ENCODE measurements around the gene SYNRG.
A peak's percentile ranks its signal among the peaks of the same experiment; 100 is the strongest.

The SYNRG gene

GRCh38 chr17:37488607-37489196, 120.5 kb downstream of the SYNRG start:
- Histone ChIP-seq H3K4me3 (ENCODE audit: low read depth, low read length) (peak overlapping the region; percentile 77), H3K27ac (peak overlapping the region; percentile 95), H3K27me3 (replicated peaks) (no peaks in the 10 kb centered on the region), H3K36me3 (replicated peaks) (no peaks in the 10 kb centered on the region)
- no peak for TF ChIP-seq CTCF (IDR thresholded peaks at IDR 0.05; ENCODE audit: low read depth, low read length, missing control alignments)
- DNase-seq = peak; percentile 91
- in situ Hi-C loops (cut with HindIII; ENCODE audit: low pct_ligation_motif_present, low sequenced_read_pairs) = no loop called here

- peak overlapping the region; percentile 77 for H3K4me3 ChIP-seq (ENCODE audit: low read depth, low read length)
- H3K36me3 ChIP-seq (replicated peaks) = no peaks in the 10 kb centered on the region
- no peak for TF ChIP-seq CTCF (IDR thresholded peaks at IDR 0.05; ENCODE audit: low read depth, low read length, missing control alignments)
- in situ Hi-C loops (cut with HindIII; ENCODE audit: low pct_ligation_motif_present, low sequenced_read_pairs) = no loop called here
- H3K27ac ChIP-seq = peak overlapping the region; percentile 95
- DNase-seq = peak; percentile 97
- H3K27me3 ChIP-seq (replicated peaks) = no peaks in the 10 kb centered on the region
Measured at GRCh38 chr17:37488009-37488604, 121.1 kb downstream of the SYNRG start.

GRCh38 chr17:37485938-37486570, 123.2 kb downstream of the SYNRG start:
- H3K36me3 ChIP-seq (replicated peaks) = no peaks in the 10 kb centered on the region
- H3K27ac ChIP-seq = no peak overlapping the region
- no peak for TF ChIP-seq CTCF (IDR thresholded peaks at IDR 0.05; ENCODE audit: low read depth, low read length, missing control alignments)
- DNase-seq = no peak
- H3K27me3 ChIP-seq (replicated peaks) = no peaks in the 10 kb centered on the region
- in situ Hi-C loops (cut with HindIII; ENCODE audit: low pct_ligation_motif_present, low sequenced_read_pairs) = no loop called here
- H3K4me3 ChIP-seq (ENCODE audit: low read depth, low read length) = no peak overlapping the region

- peak overlapping the region; percentile 44 for H3K27ac ChIP-seq
Measured at GRCh38 chr17:37483311-37484039, 125.7 kb downstream of the SYNRG start.

More at GRCh38 chr17:37483311-37484039, 125.7 kb downstream of the SYNRG start:
- no peak for TF ChIP-seq CTCF (IDR thresholded peaks at IDR 0.05; ENCODE audit: low read depth, low read length, missing control alignments)
- DNase-seq = peak; percentile 81
- Histone ChIP-seq H3K27me3 (replicated peaks) (no peaks in the 10 kb centered on the region), H3K36me3 (replicated peaks) (no peaks in the 10 kb centered on the region), H3K4me3 (ENCODE audit: low read depth, low read length) (no peak overlapping the region)
- in situ Hi-C loops (cut with HindIII; ENCODE audit: low pct_ligation_motif_present, low sequenced_read_pairs) = no loop called here
